Tibial artery (tissue), 4 donors: ENCODE results near the gene AP3S1.
A peak's percentile ranks its signal among the peaks of the same experiment; 100 is the strongest.

ENCODE experiments used
- DNase-seq, 2 donors: peaks; one replicate each; pipeline ENCODE4 v3.0.0-alpha.2; 2019
- H3K27ac ChIP-seq, 2 donors: fragments of 200-600 bp; sonication (generic) in 1 of 2; 1 replicate in 1 of 2; 2 replicates in 1 of 2; pipeline ENCODE4 v1.5.1; 2018 to 2019; ENCODE audit warnings: mild to moderate bottlenecking in 1 of 2
- H3K27me3 ChIP-seq, 2 donors: fragments of 200-600 bp; sonication (generic) in 1 of 2; one replicate each; pipeline versions ENCODE4 v1.5.1 to v1.6.0; 2016 to 2019
- H3K36me3 ChIP-seq, 3 donors: fragments of 200-600 bp; sonication (generic) in 2 of 3; one replicate each; pipeline ENCODE4 v1.5.1; 2016 to 2019; ENCODE audit warnings: mild to moderate bottlenecking in 2 of 3
- H3K4me1 ChIP-seq, 4 donors: fragments of 200-600 bp; sonication (generic) in 2 of 4; 1 replicate in 3 of 4; 2 replicates in 1 of 4; pipeline ENCODE4 v1.5.1; 2016 to 2019
- H3K4me3 ChIP-seq, 2 donors: fragments of 200-600 bp; sonication (generic) in 1 of 2; 1 replicate in 1 of 2; 2 replicates in 1 of 2; pipeline ENCODE4 v1.5.1; 2018 to 2019; ENCODE audit warnings: mild to moderate bottlenecking in 2 of 2
- H3K9me3 ChIP-seq, 3 donors: fragments of 200-600 bp; sonication (generic) in 1 of 3; one replicate each; pipeline ENCODE4 v1.5.1; 2016 to 2019
- intact Hi-C: fragments of 100-400 bp; cut with DNase I; formaldehyde crosslinking; loops from one replicate; pipeline ENCODE4 v1.15.0; 2023; ENCODE audit warnings: low total_unique reads
- TF ChIP-seq, protein P1 (sequence below), 2 experiments: fragments of 200-600 bp in 1 of 2; fragments of 450-650 bp in 1 of 2; IDR thresholded peaks; one replicate each; pipeline ENCODE4 v1.5.1; 2017 to 2019; ENCODE audit warnings: antibody characterized with exemption in 2 of 2, mild to moderate bottlenecking in 1 of 2, moderate library complexity in 1 of 2

AP3S1 gene

DNA sequence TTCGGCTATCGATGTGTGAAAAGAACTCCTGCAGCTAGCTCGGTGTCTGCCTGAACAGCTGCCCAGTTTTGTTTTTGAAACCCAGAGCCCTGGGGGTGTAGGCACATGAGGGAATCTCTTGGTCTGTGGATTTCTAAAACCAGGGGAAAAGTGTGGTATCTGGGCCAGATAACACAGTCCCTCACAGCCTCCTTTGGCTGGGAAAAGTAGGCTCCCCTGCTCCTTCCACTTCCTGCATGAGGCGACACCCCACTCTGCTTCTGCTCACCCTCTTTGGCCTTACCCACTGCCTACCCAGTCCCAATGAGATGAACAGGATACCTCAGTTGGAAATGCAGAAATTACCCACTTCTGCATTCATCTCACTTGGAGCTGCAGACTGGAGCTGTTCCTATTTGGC is 15.8 kb upstream of the AP3S1 start:
- no peak for DNase-seq
- Histone ChIP-seq H3K36me3 (peaks cover 9 to 26% (median 22%) of the 10 kb centered on the region in 3 donors), H3K27me3 (no peaks in the 10 kb centered on the region), H3K27ac (no peak overlapping the region), H3K9me3 (no peaks in the 10 kb centered on the region), H3K4me3 (no peak overlapping the region), H3K4me1 (no peaks in the 10 kb centered on the region)
- TF ChIP-seq, protein P1, sequence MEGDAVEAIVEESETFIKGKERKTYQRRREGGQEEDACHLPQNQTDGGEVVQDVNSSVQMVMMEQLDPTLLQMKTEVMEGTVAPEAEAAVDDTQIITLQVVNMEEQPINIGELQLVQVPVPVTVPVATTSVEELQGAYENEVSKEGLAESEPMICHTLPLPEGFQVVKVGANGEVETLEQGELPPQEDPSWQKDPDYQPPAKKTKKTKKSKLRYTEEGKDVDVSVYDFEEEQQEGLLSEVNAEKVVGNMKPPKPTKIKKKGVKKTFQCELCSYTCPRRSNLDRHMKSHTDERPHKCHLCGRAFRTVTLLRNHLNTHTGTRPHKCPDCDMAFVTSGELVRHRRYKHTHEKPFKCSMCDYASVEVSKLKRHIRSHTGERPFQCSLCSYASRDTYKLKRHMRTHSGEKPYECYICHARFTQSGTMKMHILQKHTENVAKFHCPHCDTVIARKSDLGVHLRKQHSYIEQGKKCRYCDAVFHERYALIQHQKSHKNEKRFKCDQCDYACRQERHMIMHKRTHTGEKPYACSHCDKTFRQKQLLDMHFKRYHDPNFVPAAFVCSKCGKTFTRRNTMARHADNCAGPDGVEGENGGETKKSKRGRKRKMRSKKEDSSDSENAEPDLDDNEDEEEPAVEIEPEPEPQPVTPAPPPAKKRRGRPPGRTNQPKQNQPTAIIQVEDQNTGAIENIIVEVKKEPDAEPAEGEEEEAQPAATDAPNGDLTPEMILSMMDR (IDR thresholded peaks at IDR 0.05) = no peak
- intact Hi-C loops = no loop called here

DNA sequence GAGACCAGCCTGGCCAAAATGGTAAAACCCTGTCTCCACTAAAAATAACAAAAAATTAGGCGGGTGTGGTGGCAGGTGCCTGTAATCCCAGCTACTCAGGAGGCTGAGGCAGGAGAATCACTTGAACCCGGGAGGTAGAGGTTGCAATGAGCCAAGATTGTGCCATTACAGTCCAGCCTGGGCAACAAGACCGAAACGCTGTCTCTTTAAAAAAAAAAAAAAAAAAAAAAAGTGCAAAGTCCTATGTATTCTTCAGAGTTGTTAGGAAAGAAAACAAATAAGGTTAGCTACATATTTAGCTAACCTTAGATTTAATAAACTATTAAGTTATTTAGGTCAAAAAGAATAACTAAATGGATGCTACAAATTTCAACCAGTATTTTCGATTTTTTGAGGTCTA is 11.8 kb upstream of the AP3S1 start:
- no peaks in the 10 kb centered on the region for H3K4me1 ChIP-seq
- H3K4me3 ChIP-seq = no peak overlapping the region
- no peaks in the 10 kb centered on the region for H3K27me3 ChIP-seq
- TF ChIP-seq, protein P1 (IDR thresholded peaks at IDR 0.05) = no peak
- no peaks in the 10 kb centered on the region for H3K9me3 ChIP-seq
- H3K36me3 ChIP-seq = peaks cover 23 to 50% (median 42%) of the 10 kb centered on the region in 3 donors
- intact Hi-C loops = no loop called here
- no peak for DNase-seq
- no peak overlapping the region for H3K27ac ChIP-seq

DNA sequence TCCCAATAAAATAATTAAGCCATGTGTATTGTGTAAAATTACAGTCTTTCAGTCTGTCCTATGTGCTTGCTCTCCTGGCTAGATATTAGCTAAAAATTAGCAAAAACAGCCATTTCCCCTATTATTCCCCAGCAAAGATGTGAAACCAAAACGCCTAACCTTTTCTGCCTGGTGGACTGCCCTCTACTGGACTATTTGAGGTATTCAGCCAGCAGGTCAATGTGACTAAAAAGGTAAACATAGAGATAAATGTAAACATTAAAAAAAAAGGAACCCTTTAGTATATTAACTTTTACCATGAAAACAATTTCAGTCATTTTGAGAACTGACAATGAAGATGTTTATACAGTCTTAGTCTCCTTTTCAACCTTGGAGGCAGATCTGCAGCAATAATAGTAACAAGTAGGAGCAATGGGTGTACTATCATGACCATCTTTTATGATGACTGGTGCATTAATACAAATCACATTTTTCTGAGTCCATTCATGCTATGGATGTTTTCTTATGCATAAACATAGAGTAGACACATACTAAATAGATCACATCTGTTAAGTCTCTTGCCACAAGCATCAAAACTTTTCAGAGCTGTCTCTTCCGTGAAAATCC is 10.5 kb upstream of the AP3S1 start:
- Histone ChIP-seq H3K27ac (no peak overlapping the region), H3K27me3 (no peaks in the 10 kb centered on the region), H3K36me3 (peaks cover 34 to 61% (median 46%) of the 10 kb centered on the region in 3 donors), H3K9me3 (no peaks in the 10 kb centered on the region), H3K4me1 (no peaks in the 10 kb centered on the region), H3K4me3 (no peak overlapping the region)
- DNase-seq = no peak
- intact Hi-C loops = no loop called here
- TF ChIP-seq, protein P1 (IDR thresholded peaks at IDR 0.05) = peak; percentile 66 to 79

DNA sequence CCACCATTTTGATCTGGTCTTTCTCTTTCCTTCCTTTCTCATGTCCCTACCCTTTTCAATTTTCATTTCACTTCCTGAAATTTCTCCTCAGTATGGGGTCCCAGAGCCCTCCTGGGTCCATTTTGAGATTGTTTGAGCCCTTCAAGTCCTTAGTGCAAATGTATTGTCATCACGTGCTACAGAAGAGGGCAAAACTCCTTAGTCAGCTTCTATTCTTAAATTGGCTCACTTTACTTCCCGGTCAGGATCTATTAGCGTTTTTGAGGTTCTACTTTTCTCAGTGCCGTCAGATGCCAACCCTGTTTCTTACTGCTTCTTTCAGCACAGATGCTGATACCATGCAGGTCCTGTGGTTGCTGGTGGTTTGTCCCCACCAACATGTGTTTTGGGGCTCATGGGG is 6.3 kb upstream of the AP3S1 start:
- Histone ChIP-seq H3K4me3 (no peak overlapping the region), H3K27me3 (no peaks in the 10 kb centered on the region), H3K27ac (no peak overlapping the region), H3K4me1 (peaks cover 0 to 27% (median 20%) of the 10 kb centered on the region in 4 donors), H3K9me3 (no peaks in the 10 kb centered on the region), H3K36me3 (peaks cover 41 to 53% (median 43%) of the 10 kb centered on the region in 3 donors)
- TF ChIP-seq, protein P1 (IDR thresholded peaks at IDR 0.05) = no peak
- intact Hi-C loops = no loop called here
- no peak for DNase-seq

DNA sequence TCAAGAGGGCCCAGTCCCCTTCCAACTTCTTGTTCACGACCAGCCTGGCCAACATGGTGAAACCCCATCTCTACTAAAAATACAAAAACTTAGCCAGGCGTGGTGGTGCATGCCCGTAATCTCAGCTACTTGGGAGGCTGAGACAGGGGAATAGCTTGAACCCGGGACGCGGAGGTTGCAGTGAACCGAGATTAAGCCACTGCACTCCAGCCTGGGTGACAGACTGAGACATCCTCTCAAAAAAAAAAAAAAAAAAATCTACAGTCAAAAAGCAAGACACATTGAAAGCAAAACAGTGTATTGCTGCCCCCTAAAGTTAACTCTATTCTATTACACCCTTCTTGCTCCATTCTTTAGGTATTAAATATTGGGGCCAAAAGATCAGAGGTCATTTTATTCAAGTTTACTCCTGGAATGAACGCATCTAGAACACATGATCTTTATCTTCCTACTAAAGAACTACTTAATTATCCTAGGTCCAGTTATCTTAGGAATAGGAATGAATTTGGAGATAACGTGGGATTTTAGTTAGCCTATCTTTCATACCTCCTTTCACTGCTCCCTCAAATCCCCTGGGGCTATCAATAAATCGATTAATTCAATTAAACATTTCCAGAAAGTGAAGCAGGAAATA is 2.7 kb upstream of the AP3S1 start:
- Histone ChIP-seq H3K36me3 (peaks cover 25 to 30% (median 27%) of the 10 kb centered on the region in 3 donors), H3K4me1 (peaks cover 0 to 34% (median 27%) of the 10 kb centered on the region in 4 donors), H3K27me3 (no peaks in the 10 kb centered on the region), H3K9me3 (no peaks in the 10 kb centered on the region), H3K27ac (peak overlapping the region; percentile 8 to 35), H3K4me3 (peak overlapping the region in 1 of 2 donors; percentile 80)
- TF ChIP-seq, protein P1 (IDR thresholded peaks at IDR 0.05) = peak; percentile 63
- peak in 1 of 2 donors; percentile 20 for DNase-seq
- intact Hi-C loops = no loop called here
